Stimulated activated CD4-positive, alpha-beta T cell treated with anti-CD3 and anti-CD28 coated beads, Interleukin-12 subunit alpha, Interleukin-12 subunit beta, amount 100 ng/mL, for 48 hours (primary cell): ENCODE data around the gene C11orf98.
"Not testable (repeated sequence)": the region's sequence is repeated elsewhere in the genome, so short reads cannot be mapped to it uniquely, and the experiment has no call there.

ENCODE experiments used
- DNase-seq, 3 donors: peaks; one replicate each; pipeline ENCODE4 v3.0.0-alpha.2; 2020; ENCODE audit warnings: low read depth in 2 of 3, low spot score in 1 of 3

Gene C11orf98

GRCh38 chr11:62687508-62688396, 22.7 kb upstream of the C11orf98 start:
- DNase-seq = no peak

- DNase-seq = no peak
Measured at GRCh38 chr11:62682518-62682917, 17.5 kb upstream of the C11orf98 start.

- DNase-seq = no peak
Measured at GRCh38 chr11:62680825-62681240, 15.8 kb upstream of the C11orf98 start.

GRCh38 chr11:62678770-62679696, 14.0 kb upstream of the C11orf98 start, which contains the start of gene UBXN1:
UBXN1 (minus strand) TSS chr11:62679073; CDS start chr11:62678923, 150 bp downstream.
- peak; percentile 81 to 86 (median 83) for DNase-seq

- DNase-seq = no peak
Measured at GRCh38 chr11:62678433-62678769, 13.4 kb upstream of the C11orf98 start.

- no peak for DNase-seq
Measured at GRCh38 chr11:62677714-62678113, 12.7 kb upstream of the C11orf98 start.

DNA sequence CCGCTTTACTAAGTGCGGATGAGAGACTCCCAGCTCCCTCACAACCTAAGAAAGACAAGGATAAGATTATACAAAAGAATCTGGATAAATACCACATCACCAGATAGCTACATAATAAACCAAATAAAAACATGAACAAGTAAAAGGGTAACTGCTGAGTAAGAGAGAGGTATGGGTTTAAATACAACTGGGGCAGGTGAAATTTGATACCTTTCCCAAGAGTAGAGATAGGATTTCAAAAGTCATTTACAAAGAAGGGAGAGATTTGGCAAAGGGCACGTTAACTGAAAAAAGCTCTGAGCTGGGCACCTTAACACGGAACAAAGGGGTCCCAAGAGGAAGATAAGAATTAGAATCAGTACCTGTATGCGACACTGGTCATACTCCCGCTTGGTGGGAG, 12.1 kb upstream of the C11orf98 start:
- DNase-seq = no peak

- no peak for DNase-seq
Measured at GRCh38 chr11:62676698-62677097, 11.7 kb upstream of the C11orf98 start.

- not testable (repeated sequence) for DNase-seq
Measured at GRCh38 chr11:62675415-62675814, 10.4 kb upstream of the C11orf98 start.

- no peak for DNase-seq
Measured at GRCh38 chr11:62673196-62673525, 8.2 kb upstream of the C11orf98 start.

GRCh38 chr11:62671608-62672389, 6.8 kb upstream of the C11orf98 start, which contains the start of the genes LBHD1 and UQCC3:
LBHD1 (minus strand) TSS chr11:62672267; CDS start chr11:62670031, 2,236 bp downstream.
UQCC3 (plus strand) TSS chr11:62671673; CDS start chr11:62671746, 73 bp downstream.
- DNase-seq = peak; percentile 67 to 86 (median 69)

GRCh38 chr11:62671236-62671607, 6.2 kb upstream of the C11orf98 start:
- DNase-seq = no peak

- DNase-seq = no peak
Measured at GRCh38 chr11:62669420-62670161, 4.6 kb upstream of the C11orf98 start.

DNA sequence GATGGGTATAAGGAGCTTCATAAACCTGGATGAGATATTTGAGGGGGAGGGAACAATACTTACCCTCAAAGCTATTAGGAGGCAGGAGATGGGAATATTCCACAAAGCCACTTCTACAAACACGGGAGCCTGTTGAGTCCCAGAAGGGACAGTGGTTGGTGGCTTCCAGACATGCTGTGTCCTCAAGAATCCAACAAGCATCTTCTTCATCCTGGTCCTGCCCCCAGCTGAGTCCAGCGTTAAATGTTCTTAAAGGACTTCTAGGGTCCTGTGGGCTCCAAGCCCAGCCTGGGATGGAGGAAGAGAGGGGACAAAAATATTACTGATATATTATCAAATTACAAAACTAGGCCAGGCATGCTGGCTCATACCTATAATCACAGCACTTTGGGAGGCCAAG, 2.5 kb upstream of the C11orf98 start:
- DNase-seq = no peak

GRCh38 chr11:62666259-62666926, 1.4 kb upstream of the C11orf98 start:
- DNase-seq = no peak

- DNase-seq = peak in 1 of 3 donors; percentile 38
Measured at GRCh38 chr11:62665599-62666258, 719 bp upstream of the C11orf98 start.

DNA sequence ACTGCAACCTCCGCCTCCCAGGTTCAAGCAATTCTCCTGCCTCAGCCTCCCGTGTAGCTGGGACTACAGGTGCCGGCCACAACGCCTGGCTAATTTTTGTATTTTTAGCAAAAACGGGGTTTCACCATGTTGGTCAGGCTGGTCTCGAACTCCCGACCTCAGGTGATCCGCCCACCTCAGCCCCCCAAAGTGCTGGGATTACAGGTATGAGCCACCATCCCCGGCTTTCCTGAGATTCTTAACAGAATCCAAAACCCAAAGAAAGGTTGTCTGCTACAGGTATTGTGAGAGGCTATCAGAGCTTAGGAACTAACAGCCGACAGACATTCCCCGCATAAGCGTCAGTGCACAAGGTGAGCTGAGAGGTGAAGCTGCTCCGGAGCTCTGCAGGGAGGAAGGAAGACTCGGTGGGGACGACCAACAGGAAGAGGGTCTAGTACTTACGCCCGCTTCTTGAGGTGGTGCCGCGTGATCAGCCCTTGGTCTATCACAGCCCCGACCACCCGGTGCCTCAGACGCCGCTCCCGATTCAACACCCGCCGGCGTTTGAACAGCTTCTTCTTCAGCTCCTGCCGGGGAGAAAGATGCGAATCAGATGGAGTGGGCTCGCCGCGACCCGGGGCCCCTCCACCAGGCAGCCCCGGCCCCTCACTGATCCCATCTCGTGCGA, 470 bp downstream of the C11orf98 start:
- peak in 1 of 3 donors; percentile 40 for DNase-seq

GRCh38 chr11:62656796-62657429, 8.1 kb downstream of the C11orf98 start:
- no peak for DNase-seq
